Neuronal stem cell (in vitro differentiated cells): ENCODE results near the gene DDA1.

ENCODE experiments used
- DNase-seq: peaks from one replicate; pipeline ENCODE4 v3.0.0-alpha.2; 2013; ENCODE audit warnings: low spot score
- H2AFZ ChIP-seq: one replicate; pipeline ENCODE4 v1.6.1; 2013; ENCODE audit warnings: mild to moderate bottlenecking, low read length, inconsistent platforms
- H2AK5ac ChIP-seq: 2 replicates; pipeline ENCODE4 v1.6.1; 2013; ENCODE audit warnings: low read depth, mild to moderate bottlenecking, inconsistent platforms, low read length, moderate library complexity, mixed read lengths
- H2BK120ac ChIP-seq: 2 replicates; pipeline ENCODE4 v1.6.1; 2013; ENCODE audit warnings: low read depth, mild to moderate bottlenecking, inconsistent platforms, low read length, moderate library complexity, mixed read lengths
- H2BK12ac ChIP-seq: one replicate; pipeline ENCODE4 v1.6.1; 2013; ENCODE audit warnings: low read length, inconsistent platforms
- H2BK15ac ChIP-seq: 2 replicates; pipeline ENCODE4 v1.6.1; 2013; ENCODE audit warnings: mild to moderate bottlenecking, low read length, inconsistent platforms, mixed read lengths
- H2BK5ac ChIP-seq: one replicate; pipeline ENCODE4 v1.6.1; 2013; ENCODE audit warnings: inconsistent platforms, mild to moderate bottlenecking, low read length, moderate library complexity
- H3K14ac ChIP-seq: one replicate; pipeline ENCODE4 v1.6.1; 2013; ENCODE audit warnings: low read length, inconsistent platforms
- H3K18ac ChIP-seq: 2 replicates; pipeline ENCODE4 v1.6.1; 2013; ENCODE audit warnings: low read length, inconsistent platforms
- H3K23ac ChIP-seq: 2 replicates; pipeline ENCODE4 v1.6.1; 2013; ENCODE audit warnings: low read depth, mild to moderate bottlenecking, mixed read lengths, low read length, inconsistent platforms; ENCODE audit not compliant: poor library complexity
- H3K27ac ChIP-seq: replicated peaks from 3 replicates; pipeline ENCODE4 v1.5.1; 2013; ENCODE audit warnings: low read length, inconsistent platforms
- H3K27me3 ChIP-seq, 3 experiments: 2 replicates each; pipeline ENCODE4 v1.6.1; 2013; ENCODE audit warnings: low read length in 3 of 3, mild to moderate bottlenecking in 2 of 3, inconsistent platforms in 1 of 3, low read depth in 1 of 3, mixed read lengths in 1 of 3, moderate library complexity in 1 of 3; ENCODE audit not compliant: control insufficient read depth in 3 of 3, insufficient read depth in 3 of 3
- H3K36me3 ChIP-seq, 2 donors: replicated peaks in 1 of 2; 2 replicates each; pipeline ENCODE4 v1.6.1; 2013; ENCODE audit warnings: low read length in 2 of 2; ENCODE audit not compliant: control insufficient read depth in 2 of 2, insufficient read depth in 2 of 2
- H3K4ac ChIP-seq: 2 replicates; pipeline ENCODE4 v1.6.1; 2013; ENCODE audit warnings: inconsistent platforms, mild to moderate bottlenecking, low read length, moderate library complexity
- H3K4me1 ChIP-seq, 2 donors: 1 replicate in 1 of 2; 2 replicates in 1 of 2; pipeline ENCODE4 v1.6.1; 2013; ENCODE audit warnings: low read length in 2 of 2, low read depth in 1 of 2; ENCODE audit not compliant: control insufficient read depth in 2 of 2, insufficient read depth in 1 of 2
- H3K4me2 ChIP-seq: one replicate; pipeline ENCODE4 v1.6.1; 2013; ENCODE audit warnings: mild to moderate bottlenecking, low read length, inconsistent platforms; ENCODE audit not compliant: insufficient read depth, poor library complexity, severe bottlenecking
- H3K4me3 ChIP-seq, 2 donors: 2 replicates each; pipeline ENCODE4 v1.5.1; 2013; ENCODE audit warnings: low read length in 2 of 2, mild to moderate bottlenecking in 2 of 2, inconsistent platforms in 1 of 2, moderate library complexity in 1 of 2
- H3K79me1 ChIP-seq: one replicate; pipeline ENCODE4 v1.6.1; 2013; ENCODE audit warnings: low read depth, mild to moderate bottlenecking, inconsistent platforms, low read length, moderate library complexity
- H3K9ac ChIP-seq: one replicate; pipeline ENCODE4 v1.6.1; 2013; ENCODE audit warnings: mild to moderate bottlenecking, low read depth, low read length, inconsistent platforms; ENCODE audit not compliant: poor library complexity
- H3K9me3 ChIP-seq, 2 donors: replicated peaks in 1 of 2; 2 replicates each; pipeline versions ENCODE3 to v1.6.1; 2013; ENCODE audit warnings: low read length in 2 of 2, mild to moderate bottlenecking in 2 of 2, inconsistent platforms in 1 of 2, low read depth in 1 of 2, mixed read lengths in 1 of 2, moderate library complexity in 1 of 2; ENCODE audit not compliant: control insufficient read depth in 2 of 2, insufficient read depth in 1 of 2
- H4K8ac ChIP-seq: one replicate; pipeline ENCODE4 v1.6.1; 2013; ENCODE audit warnings: low read depth, mild to moderate bottlenecking, inconsistent platforms, low read length, moderate library complexity
- H4K91ac ChIP-seq: one replicate; pipeline ENCODE4 v1.6.1; 2013; ENCODE audit warnings: low read length, low read depth, mild to moderate bottlenecking, inconsistent platforms; ENCODE audit not compliant: poor library complexity
- WGBS, 2 donors: extraction: QIAGEN DNeasy Blood & Tissue Kit; methylation state at CpG; one replicate each; pipeline ENCODE4 v1.1.7; 2013; ENCODE audit warnings: missing lambda C conversion rate in 2 of 2, mixed read lengths in 1 of 2; ENCODE audit not compliant: insufficient read length in 2 of 2, insufficient replicate concordance in 1 of 2; ENCODE audit errors: extremely low coverage in 2 of 2; 5-methylcytosine and 5-hydroxymethylcytosine counted together

Gene DDA1

GRCh38 chr19:17263712-17264640 is 45.4 kb upstream of the DDA1 start:
- WGBS, 2 donors, result no CpG with 5 or more reads among the region's 23 CpGs
- Histone ChIP-seq H3K14ac (no peak overlapping the region), H3K4me3 (no peak overlapping the region), H2BK5ac (peak overlapping the region; percentile 77), H3K79me1 (peaks cover 4% of the 10 kb centered on the region), H3K36me3 (peaks cover under 1 to 5% of the 10 kb centered on the region in 2 donors), H3K4me2 (no peak overlapping the region), H2AK5ac (peak overlapping the region; percentile 96), H3K23ac (peak overlapping the region; percentile 34), H3K18ac (peak overlapping the region; percentile 64), H3K27ac (no peak overlapping the region), H2BK15ac (peak overlapping the region; percentile 79), H2AFZ (peak overlapping the region; percentile 84), H3K27me3 (peaks cover 0 to 2% (median 0%) of the 10 kb centered on the region in 3 experiments), H3K4ac (no peak overlapping the region), H2BK12ac (peak overlapping the region; percentile 49), H3K4me1 (peaks cover 4 to 10% of the 10 kb centered on the region in 2 donors), H2BK120ac (no peak overlapping the region), H3K9ac (no peak overlapping the region), H3K9me3 (peaks cover 0 to 13% of the 10 kb centered on the region in 2 donors), H4K8ac (peak overlapping the region; percentile 82), H4K91ac (no peak overlapping the region)
- DNase-seq, result no peak

GRCh38 chr19:17264641-17264979 is 44.8 kb upstream of the DDA1 start, which contains the start of gene USHBP1:
USHBP1 (minus strand) TSS chr19:17264745; CDS start chr19:17264299, 446 bp downstream.
- no peak within 1 kb of the TSS for H3K4ac ChIP-seq
- peak within 1 kb of the TSS; percentile 49 for H2BK12ac ChIP-seq
- no peak for DNase-seq

GRCh38 chr19:17266026-17266425 is 43.3 kb upstream of the DDA1 start:
- H3K27me3 ChIP-seq, result no peaks in the 10 kb centered on the region
- DNase-seq, result no peak
- peaks cover 4% of the 10 kb centered on the region for H3K79me1 ChIP-seq
- 100% methylated on average over 1 of the region's 7 CpGs; no CpG with 5 or more reads in 1 of the 2 donors for WGBS, 2 donors
- H3K14ac ChIP-seq, result no peak overlapping the region
- H3K36me3 ChIP-seq, result peaks cover 2 to 17% of the 10 kb centered on the region in 2 donors
- H3K4me2 ChIP-seq, result no peak overlapping the region
- no peak overlapping the region for H2AK5ac ChIP-seq
- no peak overlapping the region for H3K27ac ChIP-seq
- peaks cover 4 to 7% of the 10 kb centered on the region in 2 donors for H3K4me1 ChIP-seq
- H3K9ac ChIP-seq, result no peak overlapping the region
- H4K8ac ChIP-seq, result no peak overlapping the region
- H3K9me3 ChIP-seq, result no peaks in the 10 kb centered on the region
- no peak overlapping the region for H3K4me3 ChIP-seq
- H3K18ac ChIP-seq, result no peak overlapping the region
- no peak overlapping the region for H4K91ac ChIP-seq
- no peak overlapping the region for H3K23ac ChIP-seq
- H2BK5ac ChIP-seq, result no peak overlapping the region
- H2AFZ ChIP-seq, result no peak overlapping the region
- no peak overlapping the region for H2BK12ac ChIP-seq
- H3K4ac ChIP-seq, result no peak overlapping the region
- H2BK120ac ChIP-seq, result no peak overlapping the region
- no peak overlapping the region for H2BK15ac ChIP-seq

More at GRCh38 chr19:17264641-17264979, 44.8 kb upstream of the DDA1 start, which contains the start of gene USHBP1:
- Histone ChIP-seq H4K91ac (no peak within 1 kb of the TSS), H3K9ac (no peak within 1 kb of the TSS), H3K36me3 (peaks cover 2 to 9% of the 10 kb centered on the region in 2 donors), H3K4me3 (no peak within 1 kb of the TSS), H3K23ac (peak within 1 kb of the TSS; percentile 34), H3K27me3 (no peaks in the 10 kb centered on the region), H3K4me2 (no peak within 1 kb of the TSS), H3K9me3 (peaks cover 0 to 7% of the 10 kb centered on the region in 2 donors), H2AK5ac (peak within 1 kb of the TSS; percentile 96), H3K4me1 (peaks cover 4 to 7% of the 10 kb centered on the region in 2 donors), H3K79me1 (peaks cover 4% of the 10 kb centered on the region), H3K18ac (peak within 1 kb of the TSS; percentile 64), H2BK5ac (peak within 1 kb of the TSS; percentile 77), H4K8ac (peak within 1 kb of the TSS; percentile 82), H2AFZ (peak within 1 kb of the TSS; percentile 84), H3K27ac (no peak within 1 kb of the TSS), H2BK15ac (peak within 1 kb of the TSS; percentile 79), H3K14ac (no peak within 1 kb of the TSS), H2BK120ac (no peak within 1 kb of the TSS)
- no CpG with 5 or more reads among the region's 5 CpGs for WGBS, 2 donors

GRCh38 chr19:17266589-17266974 is 42.8 kb upstream of the DDA1 start:
- no CpG with 5 or more reads among the region's 12 CpGs for WGBS, 2 donors
- H4K91ac ChIP-seq, result no peak overlapping the region
- no peak overlapping the region for H3K4me3 ChIP-seq
- no peak overlapping the region for H3K23ac ChIP-seq
- H3K79me1 ChIP-seq, result peaks cover 4% of the 10 kb centered on the region
- no peak overlapping the region for H2BK5ac ChIP-seq
- DNase-seq, result no peak
- peak overlapping the region; percentile 61 for H2AFZ ChIP-seq
- H3K36me3 ChIP-seq, result peaks cover 7 to 22% of the 10 kb centered on the region in 2 donors
- no peak overlapping the region for H3K4me2 ChIP-seq
- H3K27me3 ChIP-seq, result no peaks in the 10 kb centered on the region
- H3K18ac ChIP-seq, result no peak overlapping the region
- no peak overlapping the region for H2BK15ac ChIP-seq
- H3K4ac ChIP-seq, result no peak overlapping the region
- H3K27ac ChIP-seq, result no peak overlapping the region
- H2BK12ac ChIP-seq, result no peak overlapping the region
- H3K4me1 ChIP-seq, result peaks cover 4 to 7% of the 10 kb centered on the region in 2 donors
- no peak overlapping the region for H4K8ac ChIP-seq
- no peak overlapping the region for H3K14ac ChIP-seq
- no peaks in the 10 kb centered on the region for H3K9me3 ChIP-seq
- H3K9ac ChIP-seq, result no peak overlapping the region
- no peak overlapping the region for H2BK120ac ChIP-seq
- no peak overlapping the region for H2AK5ac ChIP-seq
